NCI-H2029 (cell line): ENCODE measurements around the gene OR2V2.

Experiments
- DNase-seq: peaks from one replicate; lab custom pipeline; 2025; lab: John Stamatoyannopoulos, UW

The OR2V2 gene

DNA sequence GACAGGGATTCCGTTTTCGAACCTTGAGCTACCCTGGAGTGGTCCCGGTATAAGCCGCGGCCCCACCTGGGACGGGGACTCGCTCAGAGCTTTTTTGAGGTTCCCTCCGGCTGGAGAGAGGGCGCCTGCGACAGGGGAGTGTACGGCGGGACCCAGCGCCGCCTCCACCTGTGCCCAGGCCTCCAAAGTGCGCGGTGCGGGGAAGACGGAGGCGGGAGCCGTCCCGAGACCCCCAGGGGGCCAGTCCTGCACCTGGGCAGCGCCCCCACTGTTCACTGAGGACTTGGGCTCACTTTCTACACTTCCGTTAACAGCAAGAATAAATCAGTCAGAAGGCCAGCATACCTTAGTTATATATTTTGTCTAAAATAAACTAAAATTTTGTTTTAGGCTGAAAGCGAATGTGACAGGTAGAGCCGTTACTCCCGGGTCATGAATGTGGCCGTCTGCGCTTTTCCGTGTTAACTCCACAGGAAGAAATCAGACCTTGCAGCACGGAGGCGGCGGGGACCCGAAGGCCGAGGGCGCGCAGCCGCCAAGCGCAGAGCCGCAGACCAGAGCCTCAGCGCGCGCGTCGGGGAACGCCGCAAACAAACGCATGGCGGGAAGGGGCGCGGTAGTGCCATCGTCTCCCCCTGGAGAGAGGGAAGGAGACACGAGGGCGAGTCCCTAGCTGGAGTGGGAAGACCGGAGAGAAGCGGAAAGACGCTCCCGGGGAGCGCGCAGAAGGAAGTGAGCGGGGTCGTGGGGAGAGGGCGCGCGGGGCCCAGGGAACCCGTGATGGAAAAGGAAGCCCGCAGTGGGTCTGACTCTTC lies 43.5 kb downstream of the OR2V2 start:
- no peak for DNase-seq

DNA sequence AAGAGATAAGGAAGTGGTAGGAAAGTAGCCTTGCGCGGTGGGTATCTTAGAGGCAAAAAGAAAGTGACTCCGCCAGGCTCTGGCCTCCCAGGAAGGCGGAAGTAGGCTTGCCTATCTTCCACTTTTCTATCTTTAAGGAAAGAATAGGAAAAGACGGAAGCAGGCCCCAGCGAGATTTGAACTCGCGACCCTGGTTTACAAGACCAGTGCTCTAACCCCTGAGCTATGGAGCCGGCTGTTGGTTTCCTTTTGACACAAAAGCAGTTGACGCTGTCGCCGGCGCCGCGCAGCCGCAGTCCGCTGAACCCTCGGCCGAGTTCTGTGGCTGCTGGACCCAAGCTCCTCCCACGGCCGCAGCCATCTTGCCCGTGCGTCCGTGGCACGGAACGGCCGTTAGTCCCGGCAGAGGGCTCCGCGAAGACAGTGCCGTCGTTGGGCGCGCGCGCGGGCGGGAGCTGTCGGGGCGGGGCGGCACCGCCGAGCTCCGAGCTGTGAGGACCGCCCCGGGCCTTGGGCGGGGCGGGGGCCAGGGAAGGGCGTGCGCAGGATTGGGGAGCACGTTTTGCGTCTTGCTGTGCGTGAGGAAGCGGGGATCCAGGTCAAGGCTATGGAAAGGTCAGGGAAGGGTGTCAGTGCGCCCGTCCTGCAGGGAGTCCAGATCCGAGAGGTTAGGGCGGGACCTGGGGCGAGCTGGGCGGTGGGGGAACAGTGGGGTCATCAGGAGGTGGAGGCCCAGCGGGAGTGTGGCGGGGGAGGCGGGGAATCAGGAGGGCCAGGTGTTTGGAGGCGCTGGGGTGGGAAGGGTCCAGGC lies 44.3 kb downstream of the OR2V2 start:
- no peak for DNase-seq

- DNase-seq, result no peak
These were observed 45.1 kb downstream of the OR2V2 start for GRCh38 chr5:181192337-181193046.

DNA sequence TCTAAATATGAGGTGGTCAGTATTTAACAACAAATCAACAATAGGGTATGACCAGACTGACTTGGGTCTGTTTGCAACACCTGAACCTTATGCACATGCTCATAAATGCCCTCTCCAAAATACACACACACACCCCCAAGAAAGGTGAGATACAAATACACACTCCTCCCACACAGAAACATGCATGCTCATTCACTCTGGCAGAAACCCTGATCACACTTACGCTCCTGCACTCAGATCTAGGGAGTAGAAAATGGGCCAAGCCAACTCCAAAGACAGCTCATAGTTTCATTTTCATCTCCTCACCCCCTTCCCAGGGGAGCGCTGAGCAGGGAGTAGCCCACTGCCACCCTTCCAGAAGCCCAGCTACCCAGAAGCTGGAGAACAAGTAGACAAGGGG lies 46.3 kb downstream of the OR2V2 start:
- DNase-seq, result no peak

- no peak for DNase-seq
These were observed 47.3 kb downstream of the OR2V2 start for GRCh38 chr5:181194489-181195248.

GRCh38 chr5:181195249-181195761 lies 47.9 kb downstream of the OR2V2 start:
- DNase-seq, result no peak

GRCh38 chr5:181197326-181197951 lies 50.1 kb downstream of the OR2V2 start:
- no peak for DNase-seq

DNA sequence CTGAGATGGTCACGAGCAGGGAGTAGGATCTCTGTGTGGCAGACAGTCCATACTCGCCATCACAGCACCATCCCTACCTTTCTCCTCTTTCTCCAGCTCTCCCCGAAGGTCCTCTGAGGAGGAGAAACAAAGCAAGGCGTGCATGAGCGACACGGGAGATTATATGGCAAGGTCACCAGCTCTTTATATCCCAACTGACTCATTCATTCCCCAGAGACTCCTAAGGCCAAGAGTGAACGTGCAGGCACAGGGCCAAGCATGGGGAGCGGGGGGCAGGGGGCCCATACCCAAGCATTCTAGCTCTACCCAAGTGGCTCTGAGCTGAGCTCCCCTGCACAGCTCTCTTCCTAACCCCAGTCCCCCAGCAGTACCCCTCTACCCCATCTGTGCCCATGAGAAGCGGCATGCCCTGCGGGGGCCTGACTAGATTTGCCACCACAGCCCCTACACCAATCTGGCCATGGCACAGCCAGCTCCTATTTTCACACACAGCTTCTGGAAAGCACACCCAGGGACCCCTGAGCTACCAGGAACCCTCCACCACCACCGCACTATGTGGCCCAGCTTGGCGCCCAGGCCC lies 50.8 kb downstream of the OR2V2 start:
- no peak for DNase-seq

DNA sequence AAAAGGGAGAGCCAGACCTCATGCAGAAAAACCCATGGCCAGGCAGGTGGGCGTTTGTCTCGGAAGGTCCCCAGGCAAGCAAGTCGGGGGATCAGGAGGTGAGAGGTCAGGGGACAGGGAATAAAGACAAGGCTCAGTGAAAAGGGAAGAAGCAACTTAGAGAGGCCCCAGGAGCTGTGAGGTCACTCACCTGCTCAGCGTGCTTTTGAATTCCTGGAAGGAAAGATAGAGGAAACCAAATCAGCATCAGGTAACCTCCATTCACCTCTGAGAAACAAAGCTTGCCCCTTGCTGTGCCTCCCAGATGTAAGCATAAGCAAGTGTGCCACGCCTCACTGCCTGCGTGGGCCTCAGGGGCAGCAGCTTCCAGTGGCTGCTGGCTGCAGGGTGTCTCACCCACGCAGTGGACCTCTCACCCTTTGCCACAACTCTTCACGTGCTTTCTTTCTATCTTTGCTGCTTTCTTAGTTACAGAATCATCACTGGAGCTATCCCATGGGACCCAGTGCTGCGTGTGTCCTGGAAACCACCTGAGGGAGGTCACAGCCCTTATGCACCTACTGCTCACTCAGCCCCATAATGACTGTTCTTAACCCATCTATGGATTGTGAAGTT lies 51.6 kb downstream of the OR2V2 start:
- no peak for DNase-seq

GRCh38 chr5:181199881-181200638 lies 52.7 kb downstream of the OR2V2 start:
- no peak for DNase-seq

GRCh38 chr5:181200816-181201215 lies 53.4 kb downstream of the OR2V2 start:
- DNase-seq, result no peak

DNA sequence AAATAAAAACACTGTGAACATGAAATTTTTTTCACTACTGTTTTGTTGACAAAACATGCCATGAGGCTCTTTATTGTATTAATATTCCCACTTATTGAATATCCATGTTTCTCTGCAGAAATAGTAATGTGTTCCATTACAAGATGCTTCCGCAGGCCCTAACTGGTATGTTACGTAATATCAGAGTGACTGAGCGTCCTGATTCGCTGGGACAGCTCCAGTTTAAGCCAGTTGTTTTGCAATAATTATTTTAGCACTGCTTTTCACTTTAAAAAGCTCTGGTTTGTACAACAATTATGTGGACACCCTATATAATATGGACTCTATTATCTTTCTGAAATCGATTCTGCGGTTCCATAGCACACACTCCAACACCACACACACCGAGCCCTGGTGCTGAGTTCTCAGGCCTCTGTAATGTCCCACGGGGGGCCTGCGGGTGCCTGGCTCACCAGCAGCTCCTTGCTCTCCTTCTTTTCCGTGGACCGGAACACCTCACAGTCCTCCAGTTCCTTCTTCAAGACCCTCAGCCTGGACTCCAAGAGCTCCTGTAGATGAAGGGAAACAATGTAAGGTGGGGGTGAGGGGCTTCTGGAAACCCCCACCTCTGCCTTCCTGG lies 55.8 kb downstream of the OR2V2 start:
- DNase-seq, result no peak

GRCh38 chr5:181203777-181204112 lies 56.4 kb downstream of the OR2V2 start:
- no peak for DNase-seq

- DNase-seq, result no peak
These were observed 56.9 kb downstream of the OR2V2 start for GRCh38 chr5:181204113-181204825.

GRCh38 chr5:181204826-181205760 lies 57.7 kb downstream of the OR2V2 start, which contains the start of gene TRIM7:
Gene TRIM7, minus strand, starts transcription at chr5:181205196. Its CDS starts 86 bp downstream, at chr5:181205110.
- DNase-seq, result no peak

DNA sequence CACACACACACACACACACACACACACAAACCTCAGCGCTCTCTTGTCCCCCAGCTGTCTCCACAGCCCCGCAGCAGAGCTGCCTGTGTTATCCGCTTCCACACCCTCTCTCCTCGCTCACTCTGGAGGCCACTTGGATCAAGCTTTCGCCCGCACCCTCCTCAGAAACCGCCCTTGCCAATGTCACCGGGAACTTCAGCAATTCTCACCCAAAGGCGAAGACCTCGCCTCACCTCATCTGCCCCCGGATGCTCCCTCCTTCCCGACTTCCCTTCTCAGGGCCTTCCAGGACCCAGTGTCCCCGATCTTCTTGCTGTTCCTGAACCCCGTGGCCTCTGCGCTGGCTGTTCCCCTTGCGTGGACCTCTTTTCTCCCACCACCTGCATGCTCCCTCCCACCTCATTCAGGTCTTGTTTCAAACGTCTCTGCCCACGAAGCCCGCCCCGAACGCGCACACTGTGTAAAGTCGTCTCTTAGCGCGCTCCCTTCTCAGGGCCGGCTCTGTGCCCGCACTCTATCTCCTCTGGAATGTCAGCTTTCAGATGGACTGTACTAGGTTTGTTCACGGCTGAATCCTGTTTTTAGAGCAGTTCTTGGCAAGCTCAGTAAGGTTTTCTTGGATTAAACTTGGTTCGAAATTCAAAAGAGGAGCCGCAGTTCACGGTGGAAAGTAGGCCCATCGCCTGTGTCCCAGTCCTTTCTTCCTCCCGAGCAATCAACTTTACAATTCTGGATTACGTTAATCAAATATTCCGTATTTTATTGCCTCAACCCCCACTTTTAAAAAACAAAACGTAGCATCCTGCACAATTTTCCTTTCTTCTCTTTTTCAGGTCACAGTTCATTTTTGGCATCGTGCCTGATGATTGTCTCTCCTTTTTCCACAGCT lies 58.6 kb downstream of the OR2V2 start:
- no peak for DNase-seq
